OCI-LY3 (cell line): ENCODE data around the gene LIF.
A peak's percentile ranks its signal among the peaks of the same experiment; 100 is the strongest.

ENCODE experiments used
- H2AFZ ChIP-seq: fragments of 200-600, 300-600 bp; shearing (Covaris generic); 2 replicates; pipeline ENCODE4 v1.6.0; 2014; ENCODE audit warnings: antibody characterized with exemption, low read depth, low read length
- H3K27ac ChIP-seq: fragments of 200-600, 300-600 bp; sonication (generic); 2 replicates; pipeline ENCODE4 v1.5.1; 2014; ENCODE audit warnings: mild to moderate bottlenecking, low read length, moderate library complexity, mixed read lengths
- H3K27me3 ChIP-seq: fragments of 200-600, 300-600 bp; sonication (generic); 2 replicates; pipeline ENCODE4 v1.6.1; 2014; ENCODE audit warnings: low read depth, low read length, mixed read lengths
- H3K36me3 ChIP-seq: fragments of 200-600, 300-600 bp; sonication (generic); replicated peaks from 2 replicates; pipeline ENCODE3; 2014; ENCODE audit warnings: low read depth, low read length, mixed read lengths
- H3K4me1 ChIP-seq: fragments of 300-600, 200-600 bp; sonication (generic); 2 replicates; pipeline ENCODE4 v1.6.1; 2014; ENCODE audit warnings: low read length, mixed read lengths
- H3K4me2 ChIP-seq: fragments of 200-600, 300-600 bp; sonication (generic); 2 replicates; pipeline ENCODE4 v1.6.1; 2014; ENCODE audit warnings: low read length, mixed read lengths
- H3K4me3 ChIP-seq: fragments of 300-600, 200-600 bp; sonication (generic); 2 replicates; pipeline ENCODE4 v1.5.1; 2014; ENCODE audit warnings: antibody characterized with exemption, mild to moderate bottlenecking, low read length, moderate library complexity
- H3K79me2 ChIP-seq: fragments of 300-600, 200-600 bp; shearing (Covaris generic); 2 replicates; pipeline ENCODE4 v1.6.1; 2014; ENCODE audit warnings: mild to moderate bottlenecking, low read length, mixed read lengths
- H3K9ac ChIP-seq: fragments of 300-600, 200-600 bp; shearing (Covaris generic); 2 replicates; pipeline ENCODE4 v1.6.0; 2014; ENCODE audit warnings: mild to moderate bottlenecking, low read length, moderate library complexity
- H3K9me3 ChIP-seq: fragments of 200-600, 300-600 bp; shearing (Covaris generic); 2 replicates; pipeline ENCODE4 v1.6.1; 2014; ENCODE audit warnings: low read length, mixed read lengths; ENCODE audit not compliant: insufficient read depth
- H4K20me1 ChIP-seq: fragments of 200-600, 300-600 bp; sonication (generic); 2 replicates; pipeline ENCODE4 v1.6.1; 2016; ENCODE audit warnings: low read length, mixed read lengths; ENCODE audit not compliant: insufficient read depth
- CTCF ChIP-seq: fragments of 200-600, 300-600 bp; sonication (generic); IDR thresholded peaks from 2 replicates; pipeline ENCODE4 v1.5.1; 2014; ENCODE audit warnings: antibody characterized with exemption, low read length, low read depth
- EZH2phosphoT487 ChIP-seq: fragments of 200-600 bp; shearing (Covaris generic); IDR thresholded peaks from 2 replicates; pipeline ENCODE4 v1.6.1; 2018; ENCODE audit warnings: antibody characterized with exemption, mixed run types, low read depth

Gene LIF

GRCh38 chr22:30225220-30225927, 21.2 kb downstream of the LIF start:
- peaks cover 39% of the 10 kb centered on the region for H3K4me1 ChIP-seq
- H3K9ac ChIP-seq, result no peak overlapping the region
- H3K27ac ChIP-seq, result no peak overlapping the region
- H4K20me1 ChIP-seq, result no peaks in the 10 kb centered on the region
- H3K79me2 ChIP-seq, result no peaks in the 10 kb centered on the region
- peaks cover 49% of the 10 kb centered on the region for H3K27me3 ChIP-seq
- no peak overlapping the region for H3K4me3 ChIP-seq
- no peak overlapping the region for H3K4me2 ChIP-seq
- H3K9me3 ChIP-seq, result no peaks in the 10 kb centered on the region
- no peak overlapping the region for H2AFZ ChIP-seq
- no peaks in the 10 kb centered on the region for H3K36me3 ChIP-seq
- TF ChIP-seq EZH2phosphoT487, result no peak
- no peak for TF ChIP-seq CTCF

- Histone ChIP-seq H3K36me3 (no peaks in the 10 kb centered on the region), H4K20me1 (no peaks in the 10 kb centered on the region), H3K27me3 (peaks cover 51% of the 10 kb centered on the region), H3K9ac (0 out of 2 replicates have a peak overlapping the region, but pooled peaks have one; percentile 8), H3K9me3 (no peaks in the 10 kb centered on the region), H3K4me1 (peaks cover 42% of the 10 kb centered on the region), H3K79me2 (no peaks in the 10 kb centered on the region), H3K27ac (no peak overlapping the region), H3K4me2 (peak overlapping the region; percentile 79), H3K4me3 (peak overlapping the region; percentile 55), H2AFZ (no peak overlapping the region)
- TF ChIP-seq CTCF (peak; percentile 34; the same call in 1 of the 2 replicates), EZH2phosphoT487 (no peak)
Measured at GRCh38 chr22:30224161-30224857, 22.2 kb downstream of the LIF start.

- H3K9ac ChIP-seq, result no peak overlapping the region
- H3K4me3 ChIP-seq, result no peak overlapping the region
Measured at GRCh38 chr22:30223303-30223702, 23.3 kb downstream of the LIF start.

More at GRCh38 chr22:30223303-30223702, 23.3 kb downstream of the LIF start:
- Histone ChIP-seq H3K79me2 (no peaks in the 10 kb centered on the region), H3K4me2 (no peak overlapping the region), H3K4me1 (peaks cover 42% of the 10 kb centered on the region), H3K27ac (no peak overlapping the region), H2AFZ (no peak overlapping the region), H3K27me3 (peaks cover 49% of the 10 kb centered on the region), H4K20me1 (no peaks in the 10 kb centered on the region), H3K9me3 (no peaks in the 10 kb centered on the region), H3K36me3 (no peaks in the 10 kb centered on the region)
- TF ChIP-seq CTCF (no peak), EZH2phosphoT487 (no peak)
